ENCODE measurements around the gene LAMB4.

LAMB4 gene

GRCh38 chr7:107982918-107983389, 147.2 kb downstream of the LAMB4 start:
- CTCF ChIA-PET = interaction anchor here (1.2 kb wide), 1 partner anchor 34 kb away, joined by 4 read pairs; no protein-coding TSS in a partner anchor

GRCh38 chr7:107982042-107982840, 147.9 kb downstream of the LAMB4 start:
- POLR2A ChIA-PET = no interaction called here
- CTCF ChIA-PET = interaction anchor here (1.2 kb wide), 1 partner anchor 34 kb away, joined by 4 read pairs; no protein-coding TSS in a partner anchor
- no peak for DNase-seq (ENCODE audit: extremely low spot score)
- TF ChIP-seq FOXA1 (IDR thresholded peaks at IDR 0.05) (no peak), TARDBP (IDR thresholded peaks at IDR 0.05) (no peak), FOXM1 (IDR thresholded peaks at IDR 0.05; ENCODE audit: borderline replicate concordance) (no peak), ZNF384 (IDR thresholded peaks at IDR 0.05) (no peak), ARNT (IDR thresholded peaks at IDR 0.05) (no peak), CTBP1 (IDR thresholded peaks at IDR 0.05; ENCODE audit: borderline replicate concordance) (no peak), SUZ12 (IDR thresholded peaks at IDR 0.05) (no peak), SP1 (IDR thresholded peaks at IDR 0.05) (no peak), L3MBTL2 (conservative IDR thresholded peaks at IDR 0.05) (no peak), FOXK2 (IDR thresholded peaks at IDR 0.05) (no peak), HDGF (IDR thresholded peaks at IDR 0.05; ENCODE audit: borderline replicate concordance) (no peak), ELF4 (IDR thresholded peaks at IDR 0.05) (no peak)

More at GRCh38 chr7:107982918-107983389, 147.2 kb downstream of the LAMB4 start:
- POLR2A ChIA-PET = no interaction called here
- no peak for DNase-seq (ENCODE audit: extremely low spot score)
- TF ChIP-seq SP1 (IDR thresholded peaks at IDR 0.05) (no peak), ARNT (IDR thresholded peaks at IDR 0.05) (no peak), SUZ12 (IDR thresholded peaks at IDR 0.05) (no peak), ELF4 (IDR thresholded peaks at IDR 0.05) (no peak), FOXA1 (IDR thresholded peaks at IDR 0.05) (no peak), HDGF (IDR thresholded peaks at IDR 0.05; ENCODE audit: borderline replicate concordance) (no peak), ZNF384 (IDR thresholded peaks at IDR 0.05) (no peak), TARDBP (IDR thresholded peaks at IDR 0.05) (no peak), FOXM1 (IDR thresholded peaks at IDR 0.05; ENCODE audit: borderline replicate concordance) (no peak), BHLHE40 (IDR thresholded peaks at IDR 0.05; ENCODE audit: borderline replicate concordance) (no peak), L3MBTL2 (conservative IDR thresholded peaks at IDR 0.05) (no peak), FOXK2 (IDR thresholded peaks at IDR 0.05) (no peak), NFRKB (IDR thresholded peaks at IDR 0.05) (no peak), CTBP1 (IDR thresholded peaks at IDR 0.05; ENCODE audit: borderline replicate concordance) (no peak), PKNOX1 (IDR thresholded peaks at IDR 0.05) (no peak)

- POLR2A ChIA-PET = no interaction called here
- TF ChIP-seq BHLHE40 (IDR thresholded peaks at IDR 0.05; ENCODE audit: borderline replicate concordance) (no peak), FOXA1 (IDR thresholded peaks at IDR 0.05) (no peak), ARNT (IDR thresholded peaks at IDR 0.05) (no peak)
- CTCF ChIA-PET = interaction anchor here (0.6 kb wide), 1 partner anchor 158 kb away, joined by 3 read pairs; no protein-coding TSS in a partner anchor
- no peak for DNase-seq (ENCODE audit: extremely low spot score)
Observed at GRCh38 chr7:107981466-107981865, 148.7 kb downstream of the LAMB4 start.

GRCh38 chr7:107980671-107981190, 149.4 kb downstream of the LAMB4 start:
- DNase-seq (ENCODE audit: extremely low spot score) = no peak
- ChIA-PET CTCF (no interaction called here), POLR2A (no interaction called here)
- TF ChIP-seq L3MBTL2 (conservative IDR thresholded peaks at IDR 0.05) (no peak), SP1 (IDR thresholded peaks at IDR 0.05) (no peak), FOXA1 (IDR thresholded peaks at IDR 0.05) (no peak), BHLHE40 (IDR thresholded peaks at IDR 0.05; ENCODE audit: borderline replicate concordance) (no peak), TARDBP (IDR thresholded peaks at IDR 0.05) (no peak), CTBP1 (IDR thresholded peaks at IDR 0.05; ENCODE audit: borderline replicate concordance) (no peak), HDGF (IDR thresholded peaks at IDR 0.05; ENCODE audit: borderline replicate concordance) (no peak), ARNT (IDR thresholded peaks at IDR 0.05) (no peak), PKNOX1 (IDR thresholded peaks at IDR 0.05) (no peak)

GRCh38 chr7:107980171-107980570, 150.0 kb downstream of the LAMB4 start:
- ChIA-PET POLR2A (no interaction called here), CTCF (no interaction called here)
- no peak for DNase-seq (ENCODE audit: extremely low spot score)
- TF ChIP-seq SP1 (IDR thresholded peaks at IDR 0.05) (no peak), HDGF (IDR thresholded peaks at IDR 0.05; ENCODE audit: borderline replicate concordance) (no peak)

- ChIA-PET POLR2A (no interaction called here), CTCF (interaction anchor here (0.6 kb wide), 1 partner anchor 25 kb away, joined by 5 read pairs; no protein-coding TSS in a partner anchor)
- DNase-seq (ENCODE audit: extremely low spot score) = no peak
- TF ChIP-seq LEF1 (IDR thresholded peaks at IDR 0.05; ENCODE audit: borderline replicate concordance) (no peak), ELF4 (IDR thresholded peaks at IDR 0.05) (no peak), NFRKB (IDR thresholded peaks at IDR 0.05) (no peak), HDGF (IDR thresholded peaks at IDR 0.05; ENCODE audit: borderline replicate concordance) (no peak), TARDBP (IDR thresholded peaks at IDR 0.05) (no peak), PKNOX1 (IDR thresholded peaks at IDR 0.05) (peak; percentile 64), ZNF384 (IDR thresholded peaks at IDR 0.05) (no peak), BHLHE40 (IDR thresholded peaks at IDR 0.05; ENCODE audit: borderline replicate concordance) (no peak)
Observed at GRCh38 chr7:107978815-107979408, 151.2 kb downstream of the LAMB4 start.
